H9 (cell line): ENCODE results near the gene TMEM129. TPM values are rescaled to one million over a fixed set of nuclear protein-coding genes. Genes with fewer than 3 reads are reported as not detected.

Experiments
- DNase-seq: peaks from one replicate; pipeline ENCODE4 v3.0.0-alpha.2; 2017
- H2AFZ ChIP-seq: one replicate; pipeline ENCODE4 v1.6.1; 2013; ENCODE audit warnings: mild to moderate bottlenecking, low read length, control low read depth, moderate library complexity
- H2AK5ac ChIP-seq: 2 replicates; pipeline ENCODE4 v1.6.1; 2013; ENCODE audit warnings: low read length, control low read depth, mixed read lengths; ENCODE audit not compliant: insufficient read length
- H2BK120ac ChIP-seq: one replicate; pipeline ENCODE4 v1.6.1; 2013; ENCODE audit warnings: low read depth, mild to moderate bottlenecking, low read length, control low read depth, inconsistent platforms; ENCODE audit not compliant: poor library complexity, severe bottlenecking
- H2BK12ac ChIP-seq: 2 replicates; pipeline ENCODE4 v1.6.1; 2013; ENCODE audit warnings: low read length, control low read depth, mixed read lengths, low read depth; ENCODE audit not compliant: insufficient read length
- H2BK15ac ChIP-seq: 2 replicates; pipeline ENCODE4 v1.6.1; 2013; ENCODE audit warnings: low read depth, low read length, control low read depth
- H2BK20ac ChIP-seq: one replicate; pipeline ENCODE4 v1.6.1; 2013; ENCODE audit warnings: low read depth, mild to moderate bottlenecking, low read length, control low read depth, inconsistent platforms; ENCODE audit not compliant: poor library complexity, severe bottlenecking
- H2BK5ac ChIP-seq: 2 replicates; pipeline ENCODE4 v1.6.1; 2013; ENCODE audit warnings: low read length, control low read depth, mixed read lengths; ENCODE audit not compliant: insufficient read length
- H3K14ac ChIP-seq: 2 replicates; pipeline ENCODE4 v1.6.1; 2013; ENCODE audit warnings: low read length, control low read depth; ENCODE audit not compliant: insufficient read depth
- H3K18ac ChIP-seq: 2 replicates; pipeline ENCODE4 v1.6.1; 2013; ENCODE audit warnings: low read depth, mild to moderate bottlenecking, mixed read lengths, low read length, control low read depth; ENCODE audit not compliant: insufficient read length
- H3K23ac ChIP-seq: 2 replicates; pipeline ENCODE4 v1.6.1; 2013; ENCODE audit warnings: low read length, control low read depth, mixed read lengths, low read depth; ENCODE audit not compliant: insufficient read length
- H3K23me2 ChIP-seq: 2 replicates; pipeline ENCODE4 v1.6.1; 2013; ENCODE audit warnings: low read depth, mild to moderate bottlenecking, mixed read lengths, low read length, control low read depth; ENCODE audit not compliant: insufficient read length, poor library complexity, severe bottlenecking
- H3K27ac ChIP-seq: 2 replicates; pipeline ENCODE4 v1.5.1; 2013; ENCODE audit warnings: low read length, control low read depth, mixed read lengths, low read depth; ENCODE audit not compliant: insufficient read length
- H3K27me3 ChIP-seq: 2 replicates; pipeline ENCODE4 v1.6.1; 2013; ENCODE audit warnings: low read length, control low read depth, inconsistent platforms; ENCODE audit not compliant: insufficient read depth
- H3K4ac ChIP-seq: 2 replicates; pipeline ENCODE4 v1.6.1; 2013; ENCODE audit warnings: low read depth, mild to moderate bottlenecking, control low read depth, inconsistent platforms, low read length, moderate library complexity
- H3K4me1 ChIP-seq: 2 replicates; pipeline ENCODE4 v1.6.1; 2013; ENCODE audit warnings: low read length, control low read depth, inconsistent platforms; ENCODE audit not compliant: insufficient read depth
- H3K4me2 ChIP-seq: 2 replicates; pipeline ENCODE4 v1.6.1; 2013; ENCODE audit warnings: low read length, control low read depth, mixed read lengths; ENCODE audit not compliant: insufficient read length, insufficient read depth
- H3K56ac ChIP-seq: 2 replicates; pipeline ENCODE4 v1.6.1; 2013; ENCODE audit warnings: low read depth, mild to moderate bottlenecking, mixed read lengths, low read length, control low read depth; ENCODE audit not compliant: insufficient read length
- H3K79me1 ChIP-seq: 2 replicates; pipeline ENCODE4 v1.6.1; 2013; ENCODE audit warnings: low read depth, mild to moderate bottlenecking, moderate library complexity, low read length, control low read depth, inconsistent platforms; ENCODE audit not compliant: insufficient read depth, poor library complexity, severe bottlenecking
- H3K79me2 ChIP-seq: 2 replicates; pipeline ENCODE4 v1.6.1; 2013; ENCODE audit warnings: low read length, control low read depth, inconsistent platforms; ENCODE audit not compliant: insufficient read depth
- H3K9ac ChIP-seq: 2 replicates; pipeline ENCODE4 v1.6.1; 2013; ENCODE audit warnings: low read length, control low read depth, mixed read lengths; ENCODE audit not compliant: insufficient read length; ENCODE audit errors: extremely low read depth
- H3K9me3 ChIP-seq: one replicate; pipeline ENCODE4 v1.6.1; 2013; ENCODE audit warnings: low read depth, low read length, inconsistent platforms; ENCODE audit not compliant: control insufficient read depth
- H3T11ph ChIP-seq: one replicate; pipeline ENCODE4 v1.6.1; 2013; ENCODE audit warnings: mild to moderate bottlenecking, low read length, control low read depth, inconsistent platforms
- H4K20me1 ChIP-seq: one replicate; pipeline ENCODE4 v1.6.1; 2013; ENCODE audit not compliant: control insufficient read depth, insufficient read length, insufficient read depth
- H4K5ac ChIP-seq: 2 replicates; pipeline ENCODE4 v1.6.1; 2013; ENCODE audit warnings: low read depth, mild to moderate bottlenecking, mixed read lengths, low read length, control low read depth; ENCODE audit not compliant: insufficient read length
- H4K8ac ChIP-seq: replicated peaks from 2 replicates; pipeline ENCODE4 v1.6.1; 2013; ENCODE audit warnings: low read length, control low read depth, mixed read lengths, low read depth; ENCODE audit not compliant: insufficient read length
- H4K91ac ChIP-seq: 2 replicates; pipeline ENCODE4 v1.6.1; 2013; ENCODE audit warnings: low read depth, mild to moderate bottlenecking, moderate library complexity, mixed read lengths, low read length, control low read depth; ENCODE audit not compliant: insufficient read length
- H3K27ac Mint-ChIP-seq, 3 experiments: 2 replicates in 2 of 3; 3 replicates in 1 of 3; pipeline ENCODE4 v1.8.0; 2020 to 2021; ENCODE audit warnings: mixed read lengths in 3 of 3, mild to moderate bottlenecking in 1 of 3, moderate library complexity in 1 of 3
- H3K27me3 Mint-ChIP-seq: 2 replicates; pipeline ENCODE4 v1.8.0; 2021; ENCODE audit warnings: low read depth, mild to moderate bottlenecking, moderate library complexity, mixed read lengths
- H3K36me3 Mint-ChIP-seq, 3 experiments: 2 replicates in 2 of 3; 3 replicates in 1 of 3; pipeline ENCODE4 v1.8.0; 2020 to 2021; ENCODE audit warnings: low read depth in 3 of 3, mixed read lengths in 3 of 3; ENCODE audit not compliant: insufficient read depth in 1 of 3
- H3K4me1 Mint-ChIP-seq, 2 experiments: 2 replicates each; pipeline ENCODE4 v1.8.0; 2020; ENCODE audit warnings: mixed read lengths in 2 of 2
- H3K4me3 Mint-ChIP-seq, 2 experiments: 2 replicates in 1 of 2; 3 replicates in 1 of 2; pipeline ENCODE4 v1.8.0; 2020 to 2021; ENCODE audit warnings: mild to moderate bottlenecking in 2 of 2, mixed read lengths in 2 of 2, moderate library complexity in 1 of 2
- H3K9me3 Mint-ChIP-seq, 2 experiments: 2 replicates in 1 of 2; 3 replicates in 1 of 2; pipeline ENCODE4 v1.8.0; 2020; ENCODE audit warnings: mild to moderate bottlenecking in 2 of 2, mixed read lengths in 2 of 2, moderate library complexity in 1 of 2
- CTCF ChIP-seq: fragments of 200-600 bp; sonication (generic); conservative IDR thresholded peaks from 3 replicates; pipeline ENCODE4 v1.8.0; 2021; ENCODE audit warnings: antibody characterized with exemption, mild to moderate bottlenecking
- WGBS: extraction: QIAGEN DNeasy Blood & Tissue Kit; methylation state at CpG from one replicate; pipeline ENCODE4 v1.1.7; 2013; ENCODE audit warnings: missing lambda C conversion rate, low lambda C conversion rate, mixed read lengths; ENCODE audit not compliant: insufficient read length; ENCODE audit errors: extremely low coverage; 5-methylcytosine and 5-hydroxymethylcytosine counted together
- total RNA-seq: library from RNA; stranded (reverse); gene quantifications from 2 replicates; pipeline ENCODE4 v1.2.1, GENCODE V29; 2021

TMEM129 gene
- total RNA-seq, 1 experiment from 2014 or later, result 27.3 TPM

- no peak overlapping the region for H2AFZ ChIP-seq
- no peak for TF ChIP-seq CTCF
- no peak overlapping the region for H3K14ac ChIP-seq
- H3K4me1 ChIP-seq, result no peaks in the 10 kb centered on the region; the same call in 1 of the 2 replicates
- H4K8ac ChIP-seq, result no peak overlapping the region
- H3K9me3 Mint-ChIP-seq, result no peaks in the 10 kb centered on the region
- H2BK15ac ChIP-seq, result no peak overlapping the region
- H4K5ac ChIP-seq, result no peak overlapping the region
- no peak overlapping the region for H3K18ac ChIP-seq
- no peaks in the 10 kb centered on the region for H3K79me1 ChIP-seq
- H4K20me1 ChIP-seq, result no peaks in the 10 kb centered on the region
- peaks cover 13 to 31% of the 10 kb centered on the region in 2 experiments for H3K4me1 Mint-ChIP-seq
- H2BK12ac ChIP-seq, result no peak overlapping the region
- H3K56ac ChIP-seq, result no peak overlapping the region
- H3K4ac ChIP-seq, result no peak overlapping the region
- DNase-seq, result peak; percentile 69
- peaks cover 3% of the 10 kb centered on the region for H3K23me2 ChIP-seq
- H3K27me3 ChIP-seq, result no peaks in the 10 kb centered on the region
- no peak overlapping the region for H3K27ac Mint-ChIP-seq
- H3K27me3 Mint-ChIP-seq, result peaks cover 15% of the 10 kb centered on the region
- H3K9ac ChIP-seq, result no peak overlapping the region
- H2BK5ac ChIP-seq, result no peak overlapping the region
- no peak overlapping the region for H2BK120ac ChIP-seq
- no peaks in the 10 kb centered on the region for H3K36me3 Mint-ChIP-seq
- H3K4me3 Mint-ChIP-seq, result no peak overlapping the region
- no peak overlapping the region for H3T11ph ChIP-seq
- no peak overlapping the region for H3K4me2 ChIP-seq
- no peaks in the 10 kb centered on the region for H3K9me3 ChIP-seq
- no peak overlapping the region for H3K23ac ChIP-seq
- no CpG with 5 or more reads among the region's 84 CpGs for WGBS
- H3K79me2 ChIP-seq, result no peaks in the 10 kb centered on the region
- H2AK5ac ChIP-seq, result no peak overlapping the region
- no peak overlapping the region for H4K91ac ChIP-seq
- no peak overlapping the region for H3K27ac ChIP-seq
- no peak overlapping the region for H2BK20ac ChIP-seq
Measured at GRCh38 chr4:1767061-1767769, 46.1 kb upstream of the TMEM129 start.
